SK-N-MC (cell line): ENCODE data around the gene RPL10A.
"Not testable (repeated sequence)": the region's sequence is repeated elsewhere in the genome, so short reads cannot be mapped to it uniquely, and the experiment has no call there.

Experiments used
- DNase-seq: peaks from one replicate; pipeline ENCODE4 v3.0.0-alpha.2; 2011; ENCODE audit warnings: low read depth, low spot score
- H3K27ac ChIP-seq: fragments of 200-600 bp; sonication (generic); 2 replicates; pipeline ENCODE4 v1.5.1; 2016; ENCODE audit warnings: mixed run types
- H3K36me3 ChIP-seq: fragments of 200-600 bp; sonication (generic); 2 replicates; pipeline ENCODE4 v1.6.1; 2017; ENCODE audit warnings: antibody characterized with exemption, low read length, mixed read lengths; ENCODE audit not compliant: insufficient read depth
- H3K4me3 ChIP-seq: fragments of 200-600 bp; sonication (generic); 2 replicates; pipeline ENCODE4 v1.5.1; 2016
- H3K9ac ChIP-seq: fragments of 200-600 bp; sonication (generic); 2 replicates; pipeline ENCODE4 v1.8.0; 2017; ENCODE audit warnings: mixed run types, mixed read lengths; ENCODE audit not compliant: insufficient read length
- H3K9me3 ChIP-seq: fragments of 200-600 bp; sonication (generic); 2 replicates; pipeline ENCODE4 v1.6.1; 2017; ENCODE audit warnings: low read depth, mild to moderate bottlenecking, antibody characterized with exemption, low read length, moderate library complexity, mixed read lengths
- EZH2 ChIP-seq: fragments of 200-600 bp; sonication (generic); IDR thresholded peaks from one replicate; pipeline ENCODE4 v1.6.1; 2017; ENCODE audit warnings: antibody characterized with exemption
- FOXP2 ChIP-seq: optimal IDR thresholded peaks from 2 replicates; pipeline ENCODE3; 2011; ENCODE audit warnings: mild to moderate bottlenecking, moderate library complexity; ENCODE audit not compliant: insufficient read depth; ENCODE audit errors: extremely low read length, control extremely low read depth
- POLR2AphosphoS5 ChIP-seq: IDR thresholded peaks from 2 replicates; pipeline ENCODE4 v1.6.1; 2012; ENCODE audit warnings: mild to moderate bottlenecking, low read depth, low read length, borderline replicate concordance

The RPL10A gene

GRCh38 chr6:35429463-35429862, 38.7 kb upstream of the RPL10A start:
- no peak for DNase-seq
- no peak for TF ChIP-seq FOXP2
- no peak for TF ChIP-seq EZH2
- no peak for TF ChIP-seq POLR2AphosphoS5
- Histone ChIP-seq H3K4me3 (no peak overlapping the region), H3K36me3 (no peaks in the 10 kb centered on the region), H3K9me3 (peaks cover 4% of the 10 kb centered on the region; the same call in 1 of the 2 replicates), H3K27ac (no peak overlapping the region), H3K9ac (no peak overlapping the region)

DNA sequence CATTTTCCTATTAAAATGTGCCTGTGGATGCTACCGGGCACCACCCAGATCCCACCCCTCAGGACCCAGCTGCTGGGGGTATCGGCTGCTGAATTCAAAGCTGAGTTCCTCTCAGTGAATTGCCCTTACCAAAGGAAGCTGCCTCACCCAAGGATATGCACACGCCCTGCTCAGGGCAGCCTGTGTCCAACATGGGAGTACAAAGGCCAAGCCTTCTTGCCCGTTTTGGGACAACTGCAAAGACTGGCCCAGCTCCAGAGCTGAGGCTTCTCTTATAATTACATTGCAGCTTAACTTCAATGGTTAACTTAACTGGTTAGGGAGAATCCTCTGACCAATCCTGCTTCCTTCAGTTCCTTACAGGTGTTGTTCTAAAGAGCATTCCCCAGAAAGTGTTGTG, 35.9 kb upstream of the RPL10A start:
- Histone ChIP-seq H3K9ac (no peak overlapping the region), H3K9me3 (peaks cover 4% of the 10 kb centered on the region; the same call in 1 of the 2 replicates), H3K36me3 (no peaks in the 10 kb centered on the region), H3K27ac (no peak overlapping the region), H3K4me3 (no peak overlapping the region)
- TF ChIP-seq EZH2 (no peak), FOXP2 (no peak), POLR2AphosphoS5 (no peak)
- no peak for DNase-seq

GRCh38 chr6:35432702-35433101, 35.5 kb upstream of the RPL10A start:
- not testable (repeated sequence) for DNase-seq, H3K9ac ChIP-seq, H3K9me3 ChIP-seq, H3K27ac ChIP-seq, H3K36me3 ChIP-seq, H3K4me3 ChIP-seq

DNA sequence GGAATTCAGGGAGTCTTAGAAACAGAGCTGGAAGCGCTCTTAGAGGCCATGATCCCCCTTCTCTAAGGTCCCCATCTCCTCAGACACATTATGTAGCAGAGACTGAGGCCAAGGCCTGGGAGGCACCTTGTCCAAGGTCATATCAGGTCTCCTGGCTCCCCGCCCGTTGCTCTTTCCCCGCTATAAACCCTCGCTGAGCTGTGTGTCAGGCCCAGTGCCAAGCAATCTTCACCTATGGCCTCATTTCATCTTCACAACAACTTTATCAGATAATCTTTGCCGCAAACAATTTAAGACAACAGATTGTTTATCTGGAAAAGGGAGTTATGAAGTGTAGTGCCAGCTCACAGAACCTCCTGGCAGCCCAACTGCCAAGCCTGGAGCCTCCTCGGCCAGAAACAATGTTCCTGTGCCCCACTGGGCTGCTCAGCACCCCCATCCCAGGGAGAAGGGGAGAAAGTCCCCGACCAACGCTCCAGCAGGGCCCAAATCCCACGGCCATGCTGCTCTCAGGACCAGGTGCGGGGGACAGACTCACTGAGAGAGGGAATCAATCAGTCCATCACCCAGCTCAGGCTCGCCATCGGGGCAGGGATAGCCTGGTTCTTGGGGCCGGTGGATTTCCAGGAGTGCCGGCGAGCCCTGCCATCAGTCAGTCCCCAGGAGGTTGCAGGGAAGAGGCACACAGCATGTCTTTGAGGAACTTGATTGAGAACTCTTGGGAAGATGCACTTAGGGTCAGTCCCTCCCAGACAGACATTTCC, 32.9 kb upstream of the RPL10A start:
- TF ChIP-seq POLR2AphosphoS5 (no peak), FOXP2 (no peak), EZH2 (no peak)
- DNase-seq, result no peak
- Histone ChIP-seq H3K9ac (no peak overlapping the region), H3K4me3 (no peak overlapping the region), H3K9me3 (no peaks in the 10 kb centered on the region), H3K27ac (no peak overlapping the region), H3K36me3 (no peaks in the 10 kb centered on the region)

- Histone ChIP-seq H3K9ac (no peak overlapping the region), H3K9me3 (no peaks in the 10 kb centered on the region), H3K36me3 (no peaks in the 10 kb centered on the region), H3K27ac (no peak overlapping the region), H3K4me3 (no peak overlapping the region)
- DNase-seq, result no peak
- no peak for TF ChIP-seq EZH2
- no peak for TF ChIP-seq FOXP2
- TF ChIP-seq POLR2AphosphoS5, result no peak
Measured at GRCh38 chr6:35436071-35436857, 31.9 kb upstream of the RPL10A start.

GRCh38 chr6:35438378-35439065, 29.7 kb upstream of the RPL10A start:
- not testable (repeated sequence) for H3K9me3 ChIP-seq, H3K36me3 ChIP-seq, H3K27ac ChIP-seq, H3K9ac ChIP-seq, H3K4me3 ChIP-seq, DNase-seq

- DNase-seq, result no peak
- H3K27ac ChIP-seq, result no peak overlapping the region
- H3K9ac ChIP-seq, result no peak overlapping the region
- TF ChIP-seq FOXP2, result no peak
- TF ChIP-seq EZH2, result no peak
- TF ChIP-seq POLR2AphosphoS5, result no peak
- H3K4me3 ChIP-seq, result no peak overlapping the region
- H3K9me3 ChIP-seq, result no peaks in the 10 kb centered on the region
- no peaks in the 10 kb centered on the region for H3K36me3 ChIP-seq
Measured at GRCh38 chr6:35439308-35439707, 28.9 kb upstream of the RPL10A start.

GRCh38 chr6:35441205-35441604, 27.0 kb upstream of the RPL10A start:
- no peak overlapping the region for H3K9ac ChIP-seq
- H3K9me3 ChIP-seq, result no peaks in the 10 kb centered on the region
- no peak overlapping the region for H3K4me3 ChIP-seq
- no peaks in the 10 kb centered on the region for H3K36me3 ChIP-seq
- no peak overlapping the region for H3K27ac ChIP-seq
- no peak for DNase-seq
- TF ChIP-seq EZH2 (no peak), FOXP2 (no peak), POLR2AphosphoS5 (no peak)
